Tibial nerve (tissue), 4 donors: ENCODE results near the gene UBTD1.

Experiments
- EP300 ChIP-seq, 2 donors: sonication (generic); formaldehyde crosslinking; IDR thresholded peaks; one replicate each; pipeline ENCODE4 v1.6.1; 2017; ENCODE audit warnings: antibody characterized with exemption in 2 of 2, mild to moderate bottlenecking in 1 of 2
- POLR2A ChIP-seq, 2 donors: fragments of 450-650 bp; IDR thresholded peaks; one replicate each; pipeline ENCODE4 v1.6.1; 2017; ENCODE audit warnings: antibody characterized with exemption in 2 of 2, mild to moderate bottlenecking in 2 of 2, moderate library complexity in 2 of 2
- TF ChIP-seq, protein P1 (sequence below), 5 experiments: fragments of 200-600 bp in 3 of 5; fragments of 450-650 bp in 2 of 5; sonication (generic) in 3 of 5; IDR thresholded peaks; one replicate each; pipeline ENCODE4 v1.5.1; 2016 to 2019; ENCODE audit warnings: antibody characterized with exemption in 5 of 5, mild to moderate bottlenecking in 3 of 5, moderate library complexity in 2 of 5

DNA sequence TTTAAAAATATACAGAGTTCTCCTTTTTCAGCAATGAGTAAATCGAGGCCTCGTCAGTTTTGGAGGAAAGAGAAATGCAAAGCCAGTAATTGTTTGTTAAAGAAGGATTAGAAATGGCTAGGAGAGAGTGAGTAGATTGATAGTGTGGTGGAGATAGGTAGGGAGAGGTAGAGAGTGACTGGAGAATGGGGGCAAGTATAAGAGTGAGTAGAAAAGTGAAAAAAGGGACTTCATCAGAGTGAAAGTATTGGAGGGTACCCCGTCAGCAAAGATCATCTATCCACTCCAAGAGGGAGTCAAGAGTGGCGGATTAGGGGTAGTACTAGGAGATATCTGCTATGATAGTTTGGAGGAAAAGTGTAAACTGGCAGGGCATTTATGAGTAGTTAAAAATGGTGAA, 64.6 kb downstream of the UBTD1 start:
- TF ChIP-seq, protein P1, sequence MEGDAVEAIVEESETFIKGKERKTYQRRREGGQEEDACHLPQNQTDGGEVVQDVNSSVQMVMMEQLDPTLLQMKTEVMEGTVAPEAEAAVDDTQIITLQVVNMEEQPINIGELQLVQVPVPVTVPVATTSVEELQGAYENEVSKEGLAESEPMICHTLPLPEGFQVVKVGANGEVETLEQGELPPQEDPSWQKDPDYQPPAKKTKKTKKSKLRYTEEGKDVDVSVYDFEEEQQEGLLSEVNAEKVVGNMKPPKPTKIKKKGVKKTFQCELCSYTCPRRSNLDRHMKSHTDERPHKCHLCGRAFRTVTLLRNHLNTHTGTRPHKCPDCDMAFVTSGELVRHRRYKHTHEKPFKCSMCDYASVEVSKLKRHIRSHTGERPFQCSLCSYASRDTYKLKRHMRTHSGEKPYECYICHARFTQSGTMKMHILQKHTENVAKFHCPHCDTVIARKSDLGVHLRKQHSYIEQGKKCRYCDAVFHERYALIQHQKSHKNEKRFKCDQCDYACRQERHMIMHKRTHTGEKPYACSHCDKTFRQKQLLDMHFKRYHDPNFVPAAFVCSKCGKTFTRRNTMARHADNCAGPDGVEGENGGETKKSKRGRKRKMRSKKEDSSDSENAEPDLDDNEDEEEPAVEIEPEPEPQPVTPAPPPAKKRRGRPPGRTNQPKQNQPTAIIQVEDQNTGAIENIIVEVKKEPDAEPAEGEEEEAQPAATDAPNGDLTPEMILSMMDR (IDR thresholded peaks at IDR 0.05) = no peak
- TF ChIP-seq POLR2A (IDR thresholded peaks at IDR 0.05) (no peak), EP300 (IDR thresholded peaks at IDR 0.05) (no peak)
